ENCODE data around the gene TPI1. TPM values are rescaled to one million over a fixed set of nuclear protein-coding genes. Genes with fewer than 3 reads are reported as not detected.
A peak's percentile ranks its signal among the peaks of the same experiment; 100 is the strongest.

Gene TPI1
- total RNA-seq, 1 donor from 2014 or later = 233 TPM

GRCh38 chr12:6827437-6827911 is 39.9 kb upstream of the TPI1 start:
- ATAC-seq = peak; percentile 81
- intact Hi-C loops (cut with DNase I) = loop anchor here (10.0 kb wide), 1 partner anchor 73 kb away; the partner anchor contains the start of gene MLF2
- DNase-seq (ENCODE audit: low spot score) = peak; percentile 93

- ATAC-seq = peak; percentile 18
- intact Hi-C loops (cut with DNase I) = loop anchor here (10.0 kb wide), 1 partner anchor 73 kb away; the partner anchor contains the start of gene MLF2
- no peak for DNase-seq (ENCODE audit: low spot score)
These were observed 39.1 kb upstream of the TPI1 start, which contains the start of gene P3H3 for GRCh38 chr12:6827982-6828780. Gene P3H3, plus strand, starts transcription at chr12:6828407. Its CDS starts 34 bp downstream, at chr12:6828441.

GRCh38 chr12:6828781-6829535 is 38.4 kb upstream of the TPI1 start:
- DNase-seq (ENCODE audit: low spot score) (no peak), ATAC-seq (peak; percentile 23)
- intact Hi-C loops (cut with DNase I) = loop anchor here (10.0 kb wide), 1 partner anchor 74 kb away; the partner anchor contains the start of gene MLF2

GRCh38 chr12:6829536-6830220 is 37.7 kb upstream of the TPI1 start:
- intact Hi-C loops (cut with DNase I) = loop anchor here (10.0 kb wide), 1 partner anchor 75 kb away; the partner anchor contains the start of gene MLF2
- ATAC-seq = no peak
- no peak for DNase-seq (ENCODE audit: low spot score)

- no peak for DNase-seq (ENCODE audit: low spot score)
These were observed 36.9 kb upstream of the TPI1 start for GRCh38 chr12:6830286-6830890.

GRCh38 chr12:6830999-6831398 is 36.3 kb upstream of the TPI1 start:
- intact Hi-C loops (cut with DNase I) = no loop called here
- no peak for DNase-seq (ENCODE audit: low spot score)
- ATAC-seq = no peak

More at GRCh38 chr12:6830286-6830890, 36.9 kb upstream of the TPI1 start:
- intact Hi-C loops (cut with DNase I) = no loop called here
- ATAC-seq = no peak

GRCh38 chr12:6831450-6831995 is 35.8 kb upstream of the TPI1 start:
- DNase-seq (ENCODE audit: low spot score) = no peak
- ATAC-seq = no peak
- intact Hi-C loops (cut with DNase I) = no loop called here

GRCh38 chr12:6832125-6832524 is 35.2 kb upstream of the TPI1 start:
- intact Hi-C loops (cut with DNase I) = no loop called here
- ATAC-seq (no peak), DNase-seq (ENCODE audit: low spot score) (no peak)

GRCh38 chr12:6833189-6833890 is 34.0 kb upstream of the TPI1 start:
- DNase-seq (ENCODE audit: low spot score) = no peak
- intact Hi-C loops (cut with DNase I) = no loop called here
- ATAC-seq = no peak

GRCh38 chr12:6834254-6834653 is 33.1 kb upstream of the TPI1 start:
- no peak for ATAC-seq
- intact Hi-C loops (cut with DNase I) = no loop called here
- no peak for DNase-seq (ENCODE audit: low spot score)

GRCh38 chr12:6834873-6835272 is 32.5 kb upstream of the TPI1 start:
- DNase-seq (ENCODE audit: low spot score) (no peak), ATAC-seq (no peak)
- intact Hi-C loops (cut with DNase I) = no loop called here

GRCh38 chr12:6836851-6837250 is 30.5 kb upstream of the TPI1 start:
- DNase-seq (ENCODE audit: low spot score) = no peak

GRCh38 chr12:6837370-6838060 is 29.8 kb upstream of the TPI1 start:
- intact Hi-C loops (cut with DNase I) = no loop called here
- DNase-seq (ENCODE audit: low spot score) = no peak
- ATAC-seq = no peak

More at GRCh38 chr12:6836851-6837250, 30.5 kb upstream of the TPI1 start:
- intact Hi-C loops (cut with DNase I) = no loop called here
- ATAC-seq = no peak

GRCh38 chr12:6838854-6839253 is 28.5 kb upstream of the TPI1 start:
- no peak for ATAC-seq
- no peak for DNase-seq (ENCODE audit: low spot score)
- intact Hi-C loops (cut with DNase I) = no loop called here

- ATAC-seq (no peak), DNase-seq (ENCODE audit: low spot score) (no peak)
- intact Hi-C loops (cut with DNase I) = no loop called here
These were observed 27.7 kb upstream of the TPI1 start for GRCh38 chr12:6839482-6840201.

- intact Hi-C loops (cut with DNase I) = no loop called here
- DNase-seq (ENCODE audit: low spot score) (no peak), ATAC-seq (no peak)
These were observed 27.0 kb upstream of the TPI1 start for GRCh38 chr12:6840330-6840729.
